ENCODE data around the gene NFAT5. TPM values are rescaled to one million over a fixed set of nuclear protein-coding genes. Genes with fewer than 3 reads are reported as not detected.
"Not testable (repeated sequence)": the region's sequence is repeated elsewhere in the genome, so short reads cannot be mapped to it uniquely, and the experiment has no call there.

NFAT5 gene
- total and polyA plus RNA-seq, 7 experiments from 2014 or later, result 7.7 to 35.5 (median 29.3) TPM

- Histone ChIP-seq H3K9me3 (ENCODE audit: control insufficient read depth in 2 of 3, low read length in 3 of 3) (no peaks in the 10 kb centered on the region), H3K36me3 (ENCODE audit: control insufficient read depth in 2 of 3, insufficient read depth in 3 of 3, low read length in 3 of 3) (peaks cover 0 to 4% (median 0%) of the 10 kb centered on the region in 3 experiments), H3K27me3 (ENCODE audit: control insufficient read depth in 2 of 2, insufficient read depth in 2 of 2, low read length in 2 of 2) (no peaks in the 10 kb centered on the region), H3K4me3 (ENCODE audit: low read length) (no peak overlapping the region), H3K27ac (ENCODE audit: low read depth, low read length) (no peak overlapping the region), H3K4me1 (ENCODE audit: control insufficient read depth in 2 of 2, insufficient read depth in 2 of 2, low read length in 2 of 2) (peaks cover 11 to 30% of the 10 kb centered on the region in 2 donors)
- Mint-ChIP-seq H3K36me3 (peaks cover 0 to 4% (median 3%) of the 10 kb centered on the region in 5 donors), H3K4me1 (peaks cover 35 to 65% (median 45%) of the 10 kb centered on the region in 7 donors), H3K9me3 (peaks cover 0 to 3% (median 0%) of the 10 kb centered on the region in 11 donors), H3K27ac (peak overlapping the region in 1 of 9 donors; percentile 28), H3K4me3 (peak overlapping the region in 5 of 10 donors; percentile 19 to 98 (median 40)), H3K27me3 (no peaks in the 10 kb centered on the region)
- ATAC-seq, result no peak
- intact Hi-C loops (cut with micrococcal nuclease), result loop anchor here (10.0 kb wide), 2 partner anchors 234 to 1044 kb away; partner anchors contain the start of genes COG8 (in 1 of the 2), NIP7 (in 1 of the 2) and PDF (in 1 of the 2)
- ChIA-PET POLR2A (interaction anchor here (0.6 to 1.4 kb wide), 4 partner anchors 14 to 229 kb away, joined by 4 to 7 read pairs (median 5); partner anchors contain the start of genes COG8, CYB5B and NIP7), CTCF (interaction anchor here (0.5 kb wide), 1 partner anchor 89 kb away, joined by 3 read pairs; no protein-coding TSS in a partner anchor)
- no peak for DNase-seq
These were observed 2.9 kb downstream of the NFAT5 start for GRCh38 chr16:69568676-69569075.

GRCh38 chr16:69578771-69579170 is 13.0 kb downstream of the NFAT5 start:
- H3K36me3 Mint-ChIP-seq; H3K4me3 ChIP-seq (ENCODE audit: low read length); H3K27ac ChIP-seq (ENCODE audit: low read depth, low read length); CTCF ChIA-PET; H3K4me1 ChIP-seq (ENCODE audit: control insufficient read depth in 2 of 2, insufficient read depth in 2 of 2, low read length in 2 of 2); DNase-seq; H3K4me3 Mint-ChIP-seq; H3K9me3 ChIP-seq (ENCODE audit: control insufficient read depth in 2 of 3, low read length in 3 of 3); H3K36me3 ChIP-seq (ENCODE audit: control insufficient read depth in 2 of 3, insufficient read depth in 3 of 3, low read length in 3 of 3); H3K27me3 ChIP-seq (ENCODE audit: control insufficient read depth in 2 of 2, insufficient read depth in 2 of 2, low read length in 2 of 2); intact Hi-C loops (cut with micrococcal nuclease); H3K27me3 Mint-ChIP-seq; H3K27ac Mint-ChIP-seq; POLR2A ChIA-PET; H3K9me3 Mint-ChIP-seq; ATAC-seq: not testable (repeated sequence)
- peaks cover 12 to 46% (median 19%) of the 10 kb centered on the region in 7 donors for H3K4me1 Mint-ChIP-seq

- Histone ChIP-seq H3K27me3 (ENCODE audit: control insufficient read depth in 2 of 2, insufficient read depth in 2 of 2, low read length in 2 of 2) (no peaks in the 10 kb centered on the region), H3K4me1 (ENCODE audit: control insufficient read depth in 2 of 2, insufficient read depth in 2 of 2, low read length in 2 of 2) (peaks cover 0 to 3% of the 10 kb centered on the region in 2 donors), H3K36me3 (ENCODE audit: control insufficient read depth in 2 of 3, insufficient read depth in 3 of 3, low read length in 3 of 3) (no peaks in the 10 kb centered on the region), H3K27ac (ENCODE audit: low read depth, low read length) (no peak overlapping the region), H3K9me3 (ENCODE audit: control insufficient read depth in 2 of 3, low read length in 3 of 3) (no peaks in the 10 kb centered on the region), H3K4me3 (ENCODE audit: low read length) (no peak overlapping the region)
- intact Hi-C loops (cut with micrococcal nuclease), result no loop called here
- no peak overlapping the region for H3K4me3 Mint-ChIP-seq
- no peaks in the 10 kb centered on the region for H3K9me3 Mint-ChIP-seq
- ChIA-PET CTCF (interaction anchor here (0.7 kb wide), 1 partner anchor 12 kb away, joined by 3 read pairs; no protein-coding TSS in a partner anchor), POLR2A (no interaction called here)
- peaks cover 0 to 4% (median 3%) of the 10 kb centered on the region in 5 donors for H3K36me3 Mint-ChIP-seq
- no peak overlapping the region for H3K27ac Mint-ChIP-seq
- DNase-seq, result no peak
- peaks cover 12 to 46% (median 20%) of the 10 kb centered on the region in 7 donors for H3K4me1 Mint-ChIP-seq
- no peak for ATAC-seq
- no peaks in the 10 kb centered on the region for H3K27me3 Mint-ChIP-seq
These were observed 14.2 kb downstream of the NFAT5 start for GRCh38 chr16:69579783-69580481.

GRCh38 chr16:69581297-69581696 is 15.5 kb downstream of the NFAT5 start:
- ATAC-seq (no peak), DNase-seq (no peak)
- intact Hi-C loops (cut with micrococcal nuclease), result no loop called here
- Mint-ChIP-seq H3K4me1 (peaks cover 15 to 54% (median 29%) of the 10 kb centered on the region in 7 donors), H3K4me3 (no peak overlapping the region), H3K27ac (no peak overlapping the region), H3K36me3 (peaks cover 0 to 13% (median 6%) of the 10 kb centered on the region in 5 donors), H3K9me3 (no peaks in the 10 kb centered on the region), H3K27me3 (no peaks in the 10 kb centered on the region)
- peaks cover 0 to 3% of the 10 kb centered on the region in 2 donors for H3K4me1 ChIP-seq (ENCODE audit: control insufficient read depth in 2 of 2, insufficient read depth in 2 of 2, low read length in 2 of 2)
- no peaks in the 10 kb centered on the region for H3K36me3 ChIP-seq (ENCODE audit: control insufficient read depth in 2 of 3, insufficient read depth in 3 of 3, low read length in 3 of 3)
- no peaks in the 10 kb centered on the region for H3K9me3 ChIP-seq (ENCODE audit: control insufficient read depth in 2 of 3, low read length in 3 of 3)
- ChIA-PET CTCF (no interaction called here), POLR2A (interaction anchor here (1.0 kb wide), 1 partner anchor 56 kb away, joined by 5 read pairs; no protein-coding TSS in a partner anchor)
- no peak overlapping the region for H3K4me3 ChIP-seq (ENCODE audit: low read length)
- H3K27me3 ChIP-seq (ENCODE audit: control insufficient read depth in 2 of 2, insufficient read depth in 2 of 2, low read length in 2 of 2), result no peaks in the 10 kb centered on the region
- H3K27ac ChIP-seq (ENCODE audit: low read depth, low read length), result no peak overlapping the region

GRCh38 chr16:69584493-69584892 is 18.7 kb downstream of the NFAT5 start:
- Mint-ChIP-seq H3K36me3 (peaks cover 0 to 13% (median 9%) of the 10 kb centered on the region in 5 donors), H3K4me1 (peaks cover 17 to 43% (median 29%) of the 10 kb centered on the region in 7 donors)
- CTCF ChIA-PET; H3K9me3 ChIP-seq (ENCODE audit: control insufficient read depth in 2 of 3, low read length in 3 of 3); ATAC-seq; H3K4me1 ChIP-seq (ENCODE audit: control insufficient read depth in 2 of 2, insufficient read depth in 2 of 2, low read length in 2 of 2); H3K4me3 Mint-ChIP-seq; H3K36me3 ChIP-seq (ENCODE audit: control insufficient read depth in 2 of 3, insufficient read depth in 3 of 3, low read length in 3 of 3); POLR2A ChIA-PET; DNase-seq; H3K4me3 ChIP-seq (ENCODE audit: low read length); H3K27me3 Mint-ChIP-seq; H3K27me3 ChIP-seq (ENCODE audit: control insufficient read depth in 2 of 2, insufficient read depth in 2 of 2, low read length in 2 of 2); H3K9me3 Mint-ChIP-seq; H3K27ac ChIP-seq (ENCODE audit: low read depth, low read length); H3K27ac Mint-ChIP-seq; intact Hi-C loops (cut with micrococcal nuclease): not testable (repeated sequence)

- no peak overlapping the region for H3K4me3 Mint-ChIP-seq
- peak overlapping the region in 3 of 9 donors; percentile 16 to 43 (median 20) for H3K27ac Mint-ChIP-seq
- no peaks in the 10 kb centered on the region for H3K9me3 Mint-ChIP-seq
- intact Hi-C loops (cut with micrococcal nuclease), result no loop called here
- peaks cover 0 to 13% (median 8%) of the 10 kb centered on the region in 5 donors for H3K36me3 Mint-ChIP-seq
- H3K4me3 ChIP-seq (ENCODE audit: low read length), result no peak overlapping the region
- DNase-seq (no peak), ATAC-seq (no peak)
- ChIA-PET CTCF (interaction anchor here (0.6 to 0.7 kb wide), 3 partner anchors 15 to 73 kb away, joined by 4 to 5 read pairs (median 4); no protein-coding TSS in a partner anchor), POLR2A (no interaction called here)
- H3K27me3 ChIP-seq (ENCODE audit: control insufficient read depth in 2 of 2, insufficient read depth in 2 of 2, low read length in 2 of 2), result no peaks in the 10 kb centered on the region
- no peaks in the 10 kb centered on the region for H3K4me1 ChIP-seq (ENCODE audit: control insufficient read depth in 2 of 2, insufficient read depth in 2 of 2, low read length in 2 of 2)
- H3K9me3 ChIP-seq (ENCODE audit: control insufficient read depth in 2 of 3, low read length in 3 of 3), result no peaks in the 10 kb centered on the region
- no peak overlapping the region for H3K27ac ChIP-seq (ENCODE audit: low read depth, low read length)
- peaks cover 13 to 55% (median 35%) of the 10 kb centered on the region in 7 donors for H3K4me1 Mint-ChIP-seq
- no peaks in the 10 kb centered on the region for H3K36me3 ChIP-seq (ENCODE audit: control insufficient read depth in 2 of 3, insufficient read depth in 3 of 3, low read length in 3 of 3)
- H3K27me3 Mint-ChIP-seq, result no peaks in the 10 kb centered on the region
These were observed 23.9 kb downstream of the NFAT5 start for GRCh38 chr16:69589434-69590269.

All from naive thymus-derived CD4-positive, alpha-beta T cell (primary cell).